Measurements from ENCODE around the gene GRB7. TPM values are rescaled to one million over a fixed set of nuclear protein-coding genes. Genes with fewer than 3 reads are reported as not detected.

Gene GRB7
- total and polyA plus RNA-seq, 2 of the 4 experiments (the other 2 are of a cell fraction), result 0.18 to 0.36 TPM

- Histone ChIP-seq H3K23ac (ENCODE audit: low read depth, low read length) (no peak overlapping the region), H2BK120ac (ENCODE audit: low read depth, low read length) (no peak overlapping the region), H2BK5ac (ENCODE audit: low read depth, low read length, poor library complexity, severe bottlenecking) (no peak overlapping the region), H4K20me1 (ENCODE audit: insufficient read depth, low read length) (no peaks in the 10 kb centered on the region), H2AK5ac (ENCODE audit: low read depth, low read length) (no peak overlapping the region), H2BK15ac (ENCODE audit: low read depth, low read length) (no peak overlapping the region), H3K56ac (ENCODE audit: extremely low read depth, insufficient read depth, low read length) (no peak overlapping the region), H3K79me1 (ENCODE audit: low read depth in 1 of 2, low read length in 2 of 2) (no peaks in the 10 kb centered on the region), H2AK9ac (replicated peaks; ENCODE audit: low read depth, low read length, poor library complexity) (no peak overlapping the region), H4K5ac (ENCODE audit: low read depth, low read length) (no peak overlapping the region), H3K27ac (ENCODE audit: insufficient read depth, low read length) (no peak overlapping the region), H3K14ac (replicated peaks; ENCODE audit: low read depth, low read length) (no peak overlapping the region), H3K9me3 (ENCODE audit: control insufficient read depth, insufficient read depth, low read length) (no peaks in the 10 kb centered on the region), H3K9ac (ENCODE audit: low read depth, low read length) (no peak overlapping the region), H3K4ac (ENCODE audit: low read depth, low read length) (no peak overlapping the region), H3K4me1 (ENCODE audit: control insufficient read depth, insufficient read depth, low read length) (peaks cover 16% of the 10 kb centered on the region; the same call in 1 of the 2 replicates), H3K18ac (ENCODE audit: low read depth, low read length) (no peak overlapping the region), H2BK20ac (ENCODE audit: low read depth, low read length) (no peak overlapping the region), H3K36me3 (ENCODE audit: control insufficient read depth, insufficient read depth, low read length) (no peaks in the 10 kb centered on the region), H4K8ac (ENCODE audit: low read depth in 2 of 2, low read length in 2 of 2) (no peak overlapping the region), H3K27me3 (ENCODE audit: control insufficient read depth, insufficient read depth, low read length) (peaks cover 28% of the 10 kb centered on the region), H2AFZ (replicated peaks; ENCODE audit: low read length, poor library complexity) (no peak overlapping the region), H3K4me2 (ENCODE audit: low read depth, low read length) (no peak overlapping the region), H3K9me1 (ENCODE audit: insufficient read depth, low read length) (0 out of 2 replicates have a peak, but pooled peaks cover 6% of the 10 kb centered on the region), H3K4me3 (ENCODE audit: insufficient read depth, low read depth, low read length) (no peak overlapping the region), H4K91ac (ENCODE audit: insufficient read depth, low read depth, low read length) (no peak overlapping the region)
- POLR2A ChIA-PET (ENCODE audit: unreplicated experiment), result no interaction called here
- no peak for TF ChIP-seq NFE2L2 (IDR thresholded peaks at IDR 0.05; ENCODE audit: low read depth, low read length)
- intact Hi-C loops (cut with micrococcal nuclease), result no loop called here
- DNase-seq (no peak), ATAC-seq (ENCODE audit: low read depth) (no peak)
- CTCF ChIA-PET, result no interaction called here
- in situ Hi-C loops (cut with MboI; ENCODE audit: low sequenced_read_pairs), result no loop called here
- BruUV-seq (replicated peaks), result no TSS peak
- 25% methylated on average over 1 of the region's 2 CpGs; no CpG with 5 or more reads in 1 of the 2 experiments for WGBS, 2 experiments (ENCODE audit: extremely low coverage in 2 of 2, insufficient read length in 1 of 2)
- dilution Hi-C loops (cut with HindIII; ENCODE audit: low sequenced_read_pairs, unreplicated experiment), result no loop called here
These were observed 1.9 kb upstream of the GRB7 start for GRCh38 chr17:39735882-39736281.

All from IMR-90 (cell line).